WTC11 (cell line): ENCODE measurements around the gene PRSS16.

Experiments
- ATF3 ChIP-seq: sonication (generic); formaldehyde crosslinking; conservative IDR thresholded peaks from 2 replicates; pipeline ENCODE4 v1.8.1; 2022; ENCODE audit warnings: mild to moderate bottlenecking, missing genetic modification reagents
- CTCF ChIP-seq: fragments of 200-600 bp; IDR thresholded peaks from 2 replicates; pipeline ENCODE4 v1.8.0; 2022; ENCODE audit warnings: antibody characterized with exemption
- JUN ChIP-seq: sonication (generic); formaldehyde crosslinking; IDR thresholded peaks from 2 replicates; pipeline ENCODE4 v1.8.0; 2023; ENCODE audit warnings: mild to moderate bottlenecking, missing genetic modification reagents

GRCh38 chr6:27206806-27207205 is 40.7 kb upstream of the PRSS16 start:
- no peak for TF ChIP-seq CTCF
- TF ChIP-seq ATF3 (CRISPR knock-in tag) = no peak
- no peak for TF ChIP-seq JUN
